ENCODE results near the gene TEX38. TPM values are rescaled to one million over a fixed set of nuclear protein-coding genes. Genes with fewer than 3 reads are reported as not detected.

TEX38 gene
- total and polyA plus RNA-seq, 4 donors, result not detected

DNA sequence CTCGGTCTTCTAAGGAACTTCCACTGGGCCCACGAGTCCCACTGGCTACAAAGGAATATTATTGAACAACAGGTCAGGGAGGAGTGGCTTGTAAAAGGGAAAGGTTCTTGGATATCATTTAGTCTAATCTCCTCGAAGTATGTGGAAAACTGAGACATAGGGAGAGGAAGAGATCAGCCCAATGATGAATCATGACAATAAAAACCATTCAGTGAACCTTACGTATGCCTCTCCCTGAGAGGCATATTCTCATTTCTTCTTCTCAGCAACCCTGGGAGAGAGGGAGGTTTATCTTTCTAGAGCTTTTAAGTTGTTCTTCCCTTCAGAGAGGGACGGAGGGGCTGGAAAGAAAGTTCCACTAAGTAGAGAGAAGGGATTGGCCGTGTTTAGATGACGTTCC is 49.7 kb upstream of the TEX38 start:
- WGBS, result 70% methylated on average over 7 of the region's 7 CpGs
- H3K36me3 ChIP-seq (ENCODE audit: control insufficient read depth in 4 of 4, insufficient read depth in 3 of 4, low read depth in 1 of 4, low read length in 3 of 4), result no peaks in the 10 kb centered on the region
- no peaks in the 10 kb centered on the region for H3K9me3 ChIP-seq (ENCODE audit: control insufficient read depth in 4 of 4, low read length in 3 of 4)
- H3K9ac ChIP-seq (ENCODE audit: low read depth in 1 of 2, low read length in 2 of 2), result no peak overlapping the region
- no peaks in the 10 kb centered on the region for H3K27me3 ChIP-seq (ENCODE audit: control insufficient read depth in 4 of 4, insufficient read depth in 4 of 4, low read length in 3 of 4)
- H3K4me3 ChIP-seq (ENCODE audit: low read depth in 1 of 3, low read length in 3 of 3), result no peak overlapping the region
- peaks cover 0 to 5% (median 0%) of the 10 kb centered on the region in 4 donors for H3K4me1 ChIP-seq (ENCODE audit: control insufficient read depth in 4 of 4, insufficient read depth in 4 of 4, low read length in 3 of 4)
- DNase-seq (ENCODE audit: low spot score), result no peak
- H3K27ac ChIP-seq (ENCODE audit: low read depth in 1 of 2, low read length in 2 of 2), result no peak overlapping the region
- no peak for TF ChIP-seq RAD21 (IDR thresholded peaks at IDR 0.05)
- no peak for TF ChIP-seq EGR1 (IDR thresholded peaks at IDR 0.05; ENCODE audit: low read depth in 2 of 2)
- TF ChIP-seq, protein P1, sequence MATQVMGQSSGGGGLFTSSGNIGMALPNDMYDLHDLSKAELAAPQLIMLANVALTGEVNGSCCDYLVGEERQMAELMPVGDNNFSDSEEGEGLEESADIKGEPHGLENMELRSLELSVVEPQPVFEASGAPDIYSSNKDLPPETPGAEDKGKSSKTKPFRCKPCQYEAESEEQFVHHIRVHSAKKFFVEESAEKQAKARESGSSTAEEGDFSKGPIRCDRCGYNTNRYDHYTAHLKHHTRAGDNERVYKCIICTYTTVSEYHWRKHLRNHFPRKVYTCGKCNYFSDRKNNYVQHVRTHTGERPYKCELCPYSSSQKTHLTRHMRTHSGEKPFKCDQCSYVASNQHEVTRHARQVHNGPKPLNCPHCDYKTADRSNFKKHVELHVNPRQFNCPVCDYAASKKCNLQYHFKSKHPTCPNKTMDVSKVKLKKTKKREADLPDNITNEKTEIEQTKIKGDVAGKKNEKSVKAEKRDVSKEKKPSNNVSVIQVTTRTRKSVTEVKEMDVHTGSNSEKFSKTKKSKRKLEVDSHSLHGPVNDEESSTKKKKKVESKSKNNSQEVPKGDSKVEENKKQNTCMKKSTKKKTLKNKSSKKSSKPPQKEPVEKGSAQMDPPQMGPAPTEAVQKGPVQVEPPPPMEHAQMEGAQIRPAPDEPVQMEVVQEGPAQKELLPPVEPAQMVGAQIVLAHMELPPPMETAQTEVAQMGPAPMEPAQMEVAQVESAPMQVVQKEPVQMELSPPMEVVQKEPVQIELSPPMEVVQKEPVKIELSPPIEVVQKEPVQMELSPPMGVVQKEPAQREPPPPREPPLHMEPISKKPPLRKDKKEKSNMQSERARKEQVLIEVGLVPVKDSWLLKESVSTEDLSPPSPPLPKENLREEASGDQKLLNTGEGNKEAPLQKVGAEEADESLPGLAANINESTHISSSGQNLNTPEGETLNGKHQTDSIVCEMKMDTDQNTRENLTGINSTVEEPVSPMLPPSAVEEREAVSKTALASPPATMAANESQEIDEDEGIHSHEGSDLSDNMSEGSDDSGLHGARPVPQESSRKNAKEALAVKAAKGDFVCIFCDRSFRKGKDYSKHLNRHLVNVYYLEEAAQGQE (IDR thresholded peaks at IDR 0.05), result no peak
- no peak for TF ChIP-seq RXRA (IDR thresholded peaks at IDR 0.05)
- no peak for TF ChIP-seq JUND (IDR thresholded peaks at IDR 0.05)
- TF ChIP-seq, protein P2, sequence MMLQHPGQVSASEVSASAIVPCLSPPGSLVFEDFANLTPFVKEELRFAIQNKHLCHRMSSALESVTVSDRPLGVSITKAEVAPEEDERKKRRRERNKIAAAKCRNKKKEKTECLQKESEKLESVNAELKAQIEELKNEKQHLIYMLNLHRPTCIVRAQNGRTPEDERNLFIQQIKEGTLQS (IDR thresholded peaks at IDR 0.05), result no peak
- no peak for TF ChIP-seq TAF1 (conservative IDR thresholded peaks at IDR 0.05)
- TF ChIP-seq, protein P3, sequence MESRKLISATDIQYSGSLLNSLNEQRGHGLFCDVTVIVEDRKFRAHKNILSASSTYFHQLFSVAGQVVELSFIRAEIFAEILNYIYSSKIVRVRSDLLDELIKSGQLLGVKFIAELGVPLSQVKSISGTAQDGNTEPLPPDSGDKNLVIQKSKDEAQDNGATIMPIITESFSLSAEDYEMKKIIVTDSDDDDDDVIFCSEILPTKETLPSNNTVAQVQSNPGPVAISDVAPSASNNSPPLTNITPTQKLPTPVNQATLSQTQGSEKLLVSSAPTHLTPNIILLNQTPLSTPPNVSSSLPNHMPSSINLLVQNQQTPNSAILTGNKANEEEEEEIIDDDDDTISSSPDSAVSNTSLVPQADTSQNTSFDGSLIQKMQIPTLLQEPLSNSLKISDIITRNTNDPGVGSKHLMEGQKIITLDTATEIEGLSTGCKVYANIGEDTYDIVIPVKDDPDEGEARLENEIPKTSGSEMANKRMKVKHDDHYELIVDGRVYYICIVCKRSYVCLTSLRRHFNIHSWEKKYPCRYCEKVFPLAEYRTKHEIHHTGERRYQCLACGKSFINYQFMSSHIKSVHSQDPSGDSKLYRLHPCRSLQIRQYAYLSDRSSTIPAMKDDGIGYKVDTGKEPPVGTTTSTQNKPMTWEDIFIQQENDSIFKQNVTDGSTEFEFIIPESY (IDR thresholded peaks at IDR 0.05), result no peak
- TF ChIP-seq, protein P4, sequence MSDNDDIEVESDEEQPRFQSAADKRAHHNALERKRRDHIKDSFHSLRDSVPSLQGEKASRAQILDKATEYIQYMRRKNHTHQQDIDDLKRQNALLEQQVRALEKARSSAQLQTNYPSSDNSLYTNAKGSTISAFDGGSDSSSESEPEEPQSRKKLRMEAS (IDR thresholded peaks at IDR 0.05), result no peak
- TF ChIP-seq SP1 (IDR thresholded peaks at IDR 0.05), result no peak
- TF ChIP-seq NR2F2 (IDR thresholded peaks at IDR 0.05), result no peak
- TF ChIP-seq FOXA2 (IDR thresholded peaks at IDR 0.05), result no peak
- TF ChIP-seq HNF4A (conservative IDR thresholded peaks at IDR 0.05), result no peak
- no peak for TF ChIP-seq HNF4G (IDR thresholded peaks at IDR 0.05)
- TF ChIP-seq FOXA1 (IDR thresholded peaks at IDR 0.05), result no peak
- TF ChIP-seq YY1 (IDR thresholded peaks at IDR 0.05), result no peak
- TF ChIP-seq GABPA (IDR thresholded peaks at IDR 0.05 in 1 of 2, conservative IDR thresholded peaks at IDR 0.05 in 1 of 2), result no peak
- TF ChIP-seq, protein P5, sequence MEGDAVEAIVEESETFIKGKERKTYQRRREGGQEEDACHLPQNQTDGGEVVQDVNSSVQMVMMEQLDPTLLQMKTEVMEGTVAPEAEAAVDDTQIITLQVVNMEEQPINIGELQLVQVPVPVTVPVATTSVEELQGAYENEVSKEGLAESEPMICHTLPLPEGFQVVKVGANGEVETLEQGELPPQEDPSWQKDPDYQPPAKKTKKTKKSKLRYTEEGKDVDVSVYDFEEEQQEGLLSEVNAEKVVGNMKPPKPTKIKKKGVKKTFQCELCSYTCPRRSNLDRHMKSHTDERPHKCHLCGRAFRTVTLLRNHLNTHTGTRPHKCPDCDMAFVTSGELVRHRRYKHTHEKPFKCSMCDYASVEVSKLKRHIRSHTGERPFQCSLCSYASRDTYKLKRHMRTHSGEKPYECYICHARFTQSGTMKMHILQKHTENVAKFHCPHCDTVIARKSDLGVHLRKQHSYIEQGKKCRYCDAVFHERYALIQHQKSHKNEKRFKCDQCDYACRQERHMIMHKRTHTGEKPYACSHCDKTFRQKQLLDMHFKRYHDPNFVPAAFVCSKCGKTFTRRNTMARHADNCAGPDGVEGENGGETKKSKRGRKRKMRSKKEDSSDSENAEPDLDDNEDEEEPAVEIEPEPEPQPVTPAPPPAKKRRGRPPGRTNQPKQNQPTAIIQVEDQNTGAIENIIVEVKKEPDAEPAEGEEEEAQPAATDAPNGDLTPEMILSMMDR (IDR thresholded peaks at IDR 0.05; ENCODE audit: low read depth, low read length, missing input control), result no peak
